HG03103 (cell line): Measurements from ENCODE around the gene TULP1.
"Not testable (repeated sequence)": the region's sequence is repeated elsewhere in the genome, so short reads cannot be mapped to it uniquely, and the experiment has no call there.

Experiments
- ATAC-seq: cut with Tn5 transposase; IDR thresholded peaks from one replicate; pipeline ENCODE4 v1.9.1; 2021; ENCODE audit warnings: low read depth; ENCODE audit not compliant: unreplicated experiment

The TULP1 gene

DNA sequence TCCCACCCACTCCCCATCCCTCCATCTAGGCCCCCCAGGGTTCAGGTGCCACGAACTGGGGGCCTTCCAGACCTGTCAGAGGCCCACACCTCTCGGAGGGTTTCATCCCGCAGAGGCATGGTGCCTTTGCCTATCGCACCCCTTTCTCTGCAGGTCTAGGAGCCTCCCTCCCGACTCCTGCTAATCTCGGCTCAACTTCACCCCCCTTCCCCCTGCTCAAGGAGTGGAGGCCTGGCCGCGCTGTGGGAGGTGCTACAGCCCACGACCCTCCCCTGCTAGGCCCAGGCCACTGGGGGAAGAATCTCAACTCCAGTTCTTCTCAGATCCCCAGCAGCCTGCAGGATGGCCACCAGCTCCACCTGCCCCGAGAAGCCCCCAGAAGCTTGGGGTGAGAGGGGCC is at the start of gene TULP1:
TSS of gene TULP1 (minus strand) at position 157 of the 400 bp plus-strand sequence. CDS start at position 119, 38 bp downstream.
- no peak for ATAC-seq

DNA sequence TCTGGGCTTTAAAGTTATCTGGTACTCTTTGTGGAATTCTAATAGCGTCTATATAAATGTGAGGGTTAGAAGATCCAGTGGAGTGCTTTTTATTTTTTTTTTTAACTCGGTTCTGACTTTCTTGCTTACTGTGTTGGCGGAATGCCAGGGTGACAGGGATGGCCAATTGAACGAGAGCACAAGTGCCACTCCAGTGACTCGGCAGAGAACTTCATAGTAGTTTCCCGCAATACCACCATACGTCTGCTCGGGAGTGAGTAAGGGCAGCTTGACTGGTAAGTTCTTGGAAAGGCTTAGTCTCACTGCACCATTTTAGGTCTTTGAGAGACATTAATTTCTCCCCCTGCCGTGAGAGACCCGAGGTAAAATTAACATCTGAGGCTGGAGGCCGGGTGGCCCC is 49.4 kb upstream of the TULP1 start:
- no peak for ATAC-seq

DNA sequence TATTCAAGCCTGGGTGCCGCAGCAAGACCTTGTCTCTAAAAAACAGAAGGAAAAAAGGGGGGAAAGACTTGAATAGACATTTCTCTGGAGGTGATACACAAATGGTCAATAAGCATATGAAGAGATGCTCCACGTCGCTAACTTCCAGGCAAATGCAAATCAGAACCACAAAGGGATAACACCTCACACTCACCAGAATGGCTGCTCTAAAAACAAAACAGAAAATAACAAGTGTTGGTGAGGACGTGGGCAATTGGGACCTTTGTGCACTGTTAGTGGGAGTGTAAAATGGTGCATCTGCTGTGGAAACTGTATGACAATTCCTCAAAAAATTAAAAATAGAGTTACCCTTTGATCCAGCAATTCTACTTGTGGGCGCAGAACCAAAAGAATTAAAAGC is 48.4 kb upstream of the TULP1 start:
- no peak for ATAC-seq

GRCh38 chr6:35558571-35558970 is 45.9 kb upstream of the TULP1 start:
- no peak for ATAC-seq

- ATAC-seq, result no peak
Observed at GRCh38 chr6:35557239-35557638, 44.5 kb upstream of the TULP1 start.

GRCh38 chr6:35554811-35555210 is 42.1 kb upstream of the TULP1 start:
- ATAC-seq, result no peak

DNA sequence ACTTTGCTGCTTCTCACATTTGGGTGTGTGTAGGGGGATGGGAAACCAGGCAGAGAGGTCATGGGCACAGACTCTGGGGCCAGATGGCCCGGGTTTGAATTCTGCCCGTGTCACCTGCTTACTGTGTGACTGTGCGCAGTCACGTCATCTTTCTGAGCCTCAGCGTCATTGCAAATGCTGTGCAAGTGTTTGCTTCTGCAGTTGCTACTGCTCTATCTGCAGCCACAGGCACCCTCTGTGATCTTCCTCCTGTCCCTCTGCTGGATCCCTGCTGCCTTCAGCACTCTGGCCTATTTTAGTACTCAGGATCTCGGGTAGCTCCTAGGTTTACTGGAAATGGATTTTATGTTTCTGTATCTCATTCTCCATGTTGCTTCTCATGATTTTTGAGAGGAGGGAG is 40.6 kb upstream of the TULP1 start:
- no peak for ATAC-seq

DNA sequence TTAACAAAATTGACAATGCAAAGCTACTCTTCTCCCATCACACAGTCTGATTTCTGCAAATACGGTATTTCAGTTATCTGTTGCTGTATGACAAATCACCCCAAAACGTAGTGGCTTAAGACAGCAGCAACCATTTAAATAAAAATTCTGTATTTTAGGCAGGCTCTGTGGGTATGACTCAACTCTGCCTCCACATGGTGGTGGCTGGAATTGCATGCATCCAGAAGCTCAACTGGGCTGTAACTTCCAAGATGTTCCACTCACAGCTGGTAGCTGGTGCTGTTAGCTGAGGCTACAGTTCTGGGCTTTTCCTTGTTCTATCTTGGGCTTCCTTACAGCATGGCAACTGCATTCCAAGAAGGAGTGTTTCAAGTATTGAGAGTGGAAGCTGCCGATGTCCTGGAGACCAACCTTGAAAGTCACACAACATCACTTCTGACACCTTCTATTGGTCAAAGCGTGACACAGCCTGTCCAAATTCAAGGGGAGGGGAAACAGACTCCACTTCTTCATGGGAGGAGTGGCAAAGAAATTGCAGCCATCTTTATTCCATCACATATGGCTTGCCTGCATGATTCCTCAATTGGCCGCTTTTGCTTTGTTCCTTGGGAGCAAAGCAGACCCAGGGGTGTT is 39.7 kb upstream of the TULP1 start:
- ATAC-seq, result no peak

DNA sequence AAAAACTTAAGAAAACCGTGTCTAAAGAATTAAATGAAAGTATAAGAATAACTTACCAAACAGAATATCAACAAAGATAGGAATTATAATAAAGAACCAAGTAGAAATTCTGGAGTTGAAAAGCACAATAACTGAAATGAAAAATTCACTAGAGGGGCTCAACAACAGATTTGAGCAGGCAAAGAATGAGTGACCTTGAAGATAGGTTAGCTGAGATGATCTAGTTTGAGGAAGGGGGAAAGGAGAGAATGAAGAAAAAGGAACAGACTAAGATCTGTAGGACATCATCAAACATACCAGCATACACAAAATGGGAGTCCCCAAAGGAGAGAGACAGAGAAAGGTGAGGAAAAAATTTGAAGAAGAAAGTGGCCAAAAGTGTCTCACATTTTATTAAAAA is 37.7 kb upstream of the TULP1 start:
- no peak for ATAC-seq

GRCh38 chr6:35547676-35548075 is 35.0 kb upstream of the TULP1 start:
- no peak for ATAC-seq

DNA sequence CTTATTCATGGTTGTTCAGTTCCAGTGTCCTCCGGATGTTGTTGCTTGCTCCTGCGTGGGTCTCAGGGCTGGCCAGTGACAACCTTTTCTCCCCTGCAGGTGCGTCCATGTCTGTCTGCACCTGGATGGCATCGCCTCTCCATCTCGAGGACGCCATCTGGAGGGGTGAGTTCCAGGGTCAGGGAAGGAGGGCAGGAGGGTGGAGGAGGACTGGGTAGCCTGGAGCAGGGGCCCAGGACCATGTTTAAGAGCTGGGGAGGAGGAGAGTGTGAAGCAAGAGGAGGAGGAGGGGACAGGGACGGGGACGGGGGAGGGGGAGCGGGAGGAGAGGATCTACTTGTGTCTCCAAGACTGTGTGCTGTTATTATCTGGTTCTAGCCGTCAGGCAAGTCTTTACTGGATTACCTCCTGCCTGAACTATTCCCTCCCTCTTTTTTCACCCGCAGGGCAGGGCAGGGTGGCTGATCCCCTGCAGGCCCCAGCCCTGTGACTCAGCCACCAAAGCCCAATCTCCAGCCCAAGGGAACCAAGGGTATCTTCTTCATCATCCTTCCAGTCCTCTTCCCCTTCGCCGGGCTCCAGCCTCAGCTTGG is 32.2 kb upstream of the TULP1 start:
- ATAC-seq, result no peak

DNA sequence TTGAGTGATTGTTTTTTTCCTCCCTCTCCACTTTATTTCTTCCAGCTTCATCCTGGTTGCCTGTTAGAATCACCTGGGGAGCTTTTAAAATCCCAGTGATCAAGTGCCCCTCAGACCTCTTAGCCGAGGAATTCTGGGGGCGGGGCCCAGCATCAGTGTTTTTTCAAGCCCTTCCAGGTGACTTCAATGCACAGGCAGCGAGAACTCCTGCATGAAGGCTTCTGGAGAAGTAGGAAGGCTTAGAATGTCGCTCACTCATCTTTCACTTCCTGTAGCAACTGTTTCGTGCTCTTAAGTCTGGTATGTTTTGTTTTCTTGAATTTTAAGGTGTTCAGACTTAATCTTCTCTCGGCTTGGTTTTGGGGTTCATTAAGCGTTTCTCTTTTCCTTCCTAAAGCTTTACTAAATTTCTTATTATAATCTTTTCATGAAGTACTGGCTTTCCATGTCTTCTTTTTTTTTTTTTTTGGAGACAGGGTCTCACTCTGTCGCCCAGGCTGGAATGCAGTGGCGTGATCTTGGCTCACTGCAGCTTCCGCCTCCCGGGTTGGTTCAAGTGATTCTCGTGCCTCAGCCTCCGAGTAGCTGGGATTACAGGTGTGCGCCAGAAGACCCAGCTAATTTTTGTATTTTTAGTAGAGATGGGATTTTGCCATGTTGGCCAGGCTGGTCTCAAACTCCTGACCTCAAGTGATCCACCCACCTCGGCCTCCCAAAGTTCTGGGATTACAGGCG is 30.9 kb upstream of the TULP1 start:
- ATAC-seq, result no peak

DNA sequence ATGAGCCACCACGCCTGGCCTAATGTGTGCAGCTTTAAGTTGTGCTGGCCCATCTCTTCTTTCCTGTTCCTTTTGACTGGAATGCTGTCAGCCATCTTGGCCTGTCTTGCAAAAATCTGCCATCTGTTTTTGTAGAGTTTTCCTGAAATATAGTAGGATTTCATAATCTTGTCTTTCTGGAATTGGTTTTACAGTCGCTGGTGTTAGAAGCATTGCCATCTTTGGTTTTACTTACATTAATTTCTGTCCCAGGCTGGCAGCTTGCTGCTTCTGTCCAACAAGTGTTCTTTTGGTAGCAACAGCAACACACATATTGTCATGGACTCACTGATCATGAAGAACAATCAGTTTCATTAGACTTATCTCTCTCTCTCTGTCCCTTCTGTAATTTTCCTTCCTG is 29.1 kb upstream of the TULP1 start:
- no peak for ATAC-seq

GRCh38 chr6:35539223-35539622 is 26.5 kb upstream of the TULP1 start:
- no peak for ATAC-seq

- ATAC-seq, result not testable (repeated sequence)
Observed at GRCh38 chr6:35535847-35536246, 23.2 kb upstream of the TULP1 start.

DNA sequence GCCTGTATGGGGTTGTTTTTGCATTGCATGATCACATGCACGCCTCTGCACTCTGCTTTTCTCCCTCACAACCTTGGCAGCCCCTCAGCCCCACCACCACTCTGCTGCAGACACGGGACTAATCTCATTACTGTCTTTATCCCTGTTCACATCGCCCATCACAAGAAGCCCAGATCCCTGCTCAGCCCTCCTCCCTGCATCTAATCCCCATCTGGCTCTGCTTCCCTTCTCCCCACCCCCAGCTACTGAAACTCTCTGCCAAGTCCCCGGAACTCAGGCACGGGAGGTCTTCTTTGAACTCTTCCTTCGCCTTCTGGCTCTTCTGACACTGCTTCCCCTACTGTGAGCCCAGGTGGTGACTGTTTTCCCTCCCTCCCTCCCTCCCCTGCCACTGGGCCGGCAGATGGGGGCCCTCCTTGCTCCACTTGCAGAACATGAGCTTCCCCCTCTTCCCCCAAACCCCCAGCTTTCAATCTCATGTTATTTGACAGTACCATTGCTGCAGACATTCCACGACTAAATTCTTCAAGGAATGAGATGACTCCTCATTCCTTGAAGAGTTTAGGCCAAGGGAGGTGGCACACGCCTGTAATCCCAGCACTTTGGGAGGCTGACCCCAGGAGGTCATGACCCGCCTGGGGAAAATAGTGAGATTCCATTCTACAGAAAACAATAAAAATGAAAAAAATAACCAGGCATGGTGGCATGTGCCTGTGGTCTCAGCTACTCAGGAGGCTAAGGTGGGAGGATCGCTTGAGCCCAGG is 21.9 kb upstream of the TULP1 start:
- ATAC-seq, result no peak

GRCh38 chr6:35533981-35534380 is 21.3 kb upstream of the TULP1 start:
- ATAC-seq, result no peak

- ATAC-seq, result no peak
Observed at GRCh38 chr6:35532126-35532525, 19.4 kb upstream of the TULP1 start.

GRCh38 chr6:35524380-35525020 is 11.8 kb upstream of the TULP1 start:
- no peak for ATAC-seq
